ENCODE measurements around the gene BAHD1.

BAHD1 gene

DNA sequence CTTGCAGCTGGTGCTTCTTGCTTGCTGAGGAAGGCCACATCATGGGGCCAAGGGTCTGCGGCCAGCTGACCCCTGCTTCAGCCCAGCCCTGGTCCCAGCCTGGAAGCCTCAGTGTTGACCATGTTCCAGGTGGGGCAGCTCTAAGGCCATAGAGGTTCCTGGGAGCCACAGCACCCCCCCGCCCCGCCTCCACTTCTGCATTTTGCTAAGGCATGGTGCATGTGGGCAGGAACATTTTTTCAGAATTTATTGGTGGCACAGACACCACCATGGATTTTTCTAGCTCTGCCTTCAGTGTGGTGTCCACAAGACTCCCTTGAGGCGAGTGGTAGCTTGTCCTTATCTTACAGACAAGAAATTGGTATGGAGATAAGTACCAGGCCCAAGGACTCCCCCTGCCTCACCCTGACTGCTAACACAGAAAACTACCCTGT is 28.2 kb downstream of the BAHD1 start:
- no CpG with 5 or more reads among the region's 4 CpGs for WGBS (ENCODE audit: insufficient coverage, insufficient read length)
- Histone ChIP-seq H3K4me3 (ENCODE audit: low read length) (no peak overlapping the region), H3K36me3 (ENCODE audit: control insufficient read depth, insufficient read depth, low read length) (peaks cover 19% of the 10 kb centered on the region), H3K4me1 (ENCODE audit: control insufficient read depth, insufficient read depth, low read length) (peaks cover 4% of the 10 kb centered on the region), H3K27ac (ENCODE audit: low read length) (no peak overlapping the region), H3K27me3 (ENCODE audit: control insufficient read depth, insufficient read depth, low read length) (no peaks in the 10 kb centered on the region), H3K9me3 (ENCODE audit: control insufficient read depth, insufficient read depth, low read length) (no peaks in the 10 kb centered on the region)
- DNase-seq (ENCODE audit: low read depth, low spot score), result no peak

- no peak for DNase-seq (ENCODE audit: low read depth, low spot score)
- Histone ChIP-seq H3K27me3 (ENCODE audit: control insufficient read depth, insufficient read depth, low read length) (no peaks in the 10 kb centered on the region), H3K27ac (ENCODE audit: low read length) (no peak overlapping the region), H3K9me3 (ENCODE audit: control insufficient read depth, insufficient read depth, low read length) (no peaks in the 10 kb centered on the region), H3K36me3 (ENCODE audit: control insufficient read depth, insufficient read depth, low read length) (peaks cover 13% of the 10 kb centered on the region), H3K4me1 (ENCODE audit: control insufficient read depth, insufficient read depth, low read length) (peaks cover 4% of the 10 kb centered on the region), H3K4me3 (ENCODE audit: low read length) (no peak overlapping the region)
- WGBS (ENCODE audit: insufficient coverage, insufficient read length), result no CpG with 5 or more reads among the region's 7 CpGs
Measured at GRCh38 chr15:40469776-40470390, 29.1 kb downstream of the BAHD1 start.

DNA sequence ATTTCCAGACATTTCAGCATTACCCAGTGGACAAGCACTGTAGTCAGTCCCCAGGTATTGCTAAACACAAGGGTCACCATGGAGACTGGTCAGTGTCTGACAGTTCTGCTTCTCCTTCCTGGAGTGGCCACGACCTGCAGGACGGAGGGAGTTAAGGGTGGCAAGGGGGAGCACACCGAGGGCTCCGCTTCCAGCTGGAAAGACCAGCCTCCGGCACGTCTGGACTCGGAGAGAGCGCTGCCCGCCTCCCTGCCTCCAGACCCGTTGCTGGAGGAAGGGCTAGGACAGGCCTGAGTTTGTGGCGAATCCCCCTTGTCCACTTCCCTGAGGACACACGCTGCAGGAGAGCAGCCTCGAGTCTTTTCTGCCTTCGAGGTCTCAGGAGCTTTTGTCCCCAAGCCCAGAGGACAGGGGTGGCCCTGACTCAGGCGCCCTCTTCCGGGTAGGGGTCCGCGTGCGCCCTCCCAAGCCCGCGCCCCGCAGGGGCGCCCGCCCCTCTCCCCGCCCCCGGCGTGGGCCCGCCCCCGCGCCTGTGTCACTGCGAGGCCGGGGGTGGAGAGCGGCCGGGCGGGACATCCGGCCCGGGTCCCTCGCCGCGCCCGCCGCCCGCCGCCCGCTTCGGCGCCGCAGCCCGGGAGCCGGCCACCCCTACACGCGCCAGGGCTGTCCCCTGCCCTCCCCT is 29.8 kb downstream of the BAHD1 start, which contains the start of gene CHST14:
TSS of gene CHST14 (plus strand) at position 562 of the 682 bp plus-strand sequence. CDS start 230 bp downstream, outside the sequence.
- WGBS (ENCODE audit: insufficient coverage, insufficient read length), result no CpG with 5 or more reads among the region's 52 CpGs
- no peak within 1 kb of the TSS for H3K27ac ChIP-seq (ENCODE audit: low read length)
- peaks cover 4% of the 10 kb centered on the region for H3K4me1 ChIP-seq (ENCODE audit: control insufficient read depth, insufficient read depth, low read length)
- DNase-seq (ENCODE audit: low read depth, low spot score), result no peak
- H3K9me3 ChIP-seq (ENCODE audit: control insufficient read depth, insufficient read depth, low read length), result no peaks in the 10 kb centered on the region
- H3K4me3 ChIP-seq (ENCODE audit: low read length), result peak within 1 kb of the TSS; percentile 65
- H3K27me3 ChIP-seq (ENCODE audit: control insufficient read depth, insufficient read depth, low read length), result no peaks in the 10 kb centered on the region
- peaks cover 9% of the 10 kb centered on the region for H3K36me3 ChIP-seq (ENCODE audit: control insufficient read depth, insufficient read depth, low read length)

DNA sequence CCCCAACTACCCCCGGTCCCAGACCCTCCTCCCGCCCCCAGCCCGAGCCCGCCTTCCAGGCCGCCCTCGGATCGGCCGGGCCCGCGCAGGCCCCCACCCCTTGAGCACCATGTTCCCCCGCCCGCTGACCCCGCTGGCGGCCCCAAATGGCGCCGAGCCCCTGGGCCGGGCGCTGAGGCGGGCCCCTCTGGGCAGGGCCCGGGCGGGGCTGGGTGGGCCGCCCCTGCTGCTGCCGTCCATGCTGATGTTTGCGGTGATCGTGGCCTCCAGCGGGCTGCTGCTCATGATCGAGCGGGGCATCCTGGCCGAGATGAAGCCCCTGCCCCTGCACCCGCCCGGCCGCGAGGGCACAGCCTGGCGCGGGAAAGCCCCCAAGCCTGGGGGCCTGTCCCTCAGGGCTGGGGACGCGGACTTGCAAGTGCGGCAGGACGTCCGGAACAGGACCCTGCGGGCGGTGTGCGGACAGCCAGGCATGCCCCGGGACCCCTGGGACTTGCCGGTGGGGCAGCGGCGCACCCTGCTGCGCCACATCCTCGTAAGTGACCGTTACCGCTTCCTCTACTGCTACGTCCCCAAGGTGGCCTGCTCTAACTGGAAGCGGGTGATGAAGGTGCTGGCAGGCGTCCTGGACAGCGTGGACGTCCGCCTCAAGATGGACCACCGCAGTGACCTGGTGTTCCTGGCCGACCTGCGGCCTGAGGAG is 30.5 kb downstream of the BAHD1 start:
- H3K9me3 ChIP-seq (ENCODE audit: control insufficient read depth, insufficient read depth, low read length), result no peaks in the 10 kb centered on the region
- H3K36me3 ChIP-seq (ENCODE audit: control insufficient read depth, insufficient read depth, low read length), result peaks cover 4% of the 10 kb centered on the region; the same call in 1 of the 2 replicates
- no peaks in the 10 kb centered on the region for H3K27me3 ChIP-seq (ENCODE audit: control insufficient read depth, insufficient read depth, low read length)
- no CpG with 5 or more reads among the region's 60 CpGs for WGBS (ENCODE audit: insufficient coverage, insufficient read length)
- H3K4me3 ChIP-seq (ENCODE audit: low read length), result peak overlapping the region; percentile 65
- peaks cover 4% of the 10 kb centered on the region for H3K4me1 ChIP-seq (ENCODE audit: control insufficient read depth, insufficient read depth, low read length)
- DNase-seq (ENCODE audit: low read depth, low spot score), result no peak
- H3K27ac ChIP-seq (ENCODE audit: low read length), result no peak overlapping the region

DNA sequence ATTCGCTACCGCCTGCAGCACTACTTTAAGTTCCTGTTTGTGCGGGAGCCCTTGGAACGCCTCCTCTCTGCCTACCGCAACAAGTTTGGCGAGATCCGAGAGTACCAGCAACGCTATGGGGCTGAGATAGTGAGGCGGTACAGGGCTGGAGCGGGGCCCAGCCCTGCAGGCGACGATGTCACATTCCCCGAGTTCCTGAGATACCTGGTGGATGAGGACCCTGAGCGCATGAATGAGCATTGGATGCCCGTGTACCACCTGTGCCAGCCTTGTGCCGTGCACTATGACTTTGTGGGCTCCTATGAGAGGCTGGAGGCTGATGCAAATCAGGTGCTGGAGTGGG is 31.0 kb downstream of the BAHD1 start:
- Histone ChIP-seq H3K9me3 (ENCODE audit: control insufficient read depth, insufficient read depth, low read length) (no peaks in the 10 kb centered on the region), H3K4me1 (ENCODE audit: control insufficient read depth, insufficient read depth, low read length) (peaks cover 4% of the 10 kb centered on the region), H3K27ac (ENCODE audit: low read length) (no peak overlapping the region), H3K27me3 (ENCODE audit: control insufficient read depth, insufficient read depth, low read length) (no peaks in the 10 kb centered on the region), H3K4me3 (ENCODE audit: low read length) (peak overlapping the region; percentile 65; the same call in 1 of the 2 replicates), H3K36me3 (ENCODE audit: control insufficient read depth, insufficient read depth, low read length) (no peaks in the 10 kb centered on the region)
- WGBS (ENCODE audit: insufficient coverage, insufficient read length), result no CpG with 5 or more reads among the region's 16 CpGs
- DNase-seq (ENCODE audit: low read depth, low spot score), result no peak

- Histone ChIP-seq H3K4me3 (ENCODE audit: low read length) (no peak overlapping the region; the same call in 1 of the 2 replicates), H3K27me3 (ENCODE audit: control insufficient read depth, insufficient read depth, low read length) (no peaks in the 10 kb centered on the region), H3K27ac (ENCODE audit: low read length) (no peak overlapping the region), H3K9me3 (ENCODE audit: control insufficient read depth, insufficient read depth, low read length) (no peaks in the 10 kb centered on the region), H3K4me1 (ENCODE audit: control insufficient read depth, insufficient read depth, low read length) (peaks cover 4% of the 10 kb centered on the region), H3K36me3 (ENCODE audit: control insufficient read depth, insufficient read depth, low read length) (no peaks in the 10 kb centered on the region)
- no CpG with 5 or more reads among the region's 9 CpGs for WGBS (ENCODE audit: insufficient coverage, insufficient read length)
- no peak for DNase-seq (ENCODE audit: low read depth, low spot score)
Measured at GRCh38 chr15:40472171-40472727, 31.5 kb downstream of the BAHD1 start.

DNA sequence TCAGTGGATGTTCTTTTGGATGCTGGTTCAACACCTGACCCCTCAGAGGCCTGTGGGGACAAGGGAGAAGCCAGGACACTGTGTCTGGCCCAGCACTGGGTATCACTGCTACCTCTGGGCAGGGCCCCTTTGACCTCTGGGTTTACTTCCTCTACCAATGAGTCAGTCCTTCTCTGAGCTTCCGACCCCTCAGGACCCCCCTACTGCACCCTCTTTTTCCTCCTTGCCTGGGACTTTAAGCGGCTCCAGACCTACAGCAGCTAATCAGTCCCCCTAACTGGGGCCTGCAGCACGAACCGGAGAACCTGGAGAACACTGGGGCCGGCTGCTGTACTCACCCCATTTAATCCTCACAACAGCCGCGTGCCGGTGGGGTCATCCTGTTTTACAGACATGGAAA is 33.8 kb downstream of the BAHD1 start:
- Histone ChIP-seq H3K27me3 (ENCODE audit: control insufficient read depth, insufficient read depth, low read length) (no peaks in the 10 kb centered on the region), H3K36me3 (ENCODE audit: control insufficient read depth, insufficient read depth, low read length) (no peaks in the 10 kb centered on the region), H3K4me3 (ENCODE audit: low read length) (no peak overlapping the region), H3K9me3 (ENCODE audit: control insufficient read depth, insufficient read depth, low read length) (no peaks in the 10 kb centered on the region), H3K4me1 (ENCODE audit: control insufficient read depth, insufficient read depth, low read length) (peaks cover 4% of the 10 kb centered on the region), H3K27ac (ENCODE audit: low read length) (no peak overlapping the region)
- no peak for DNase-seq (ENCODE audit: low read depth, low spot score)
- no CpG with 5 or more reads among the region's 8 CpGs for WGBS (ENCODE audit: insufficient coverage, insufficient read length)

GRCh38 chr15:40477642-40478327 is 37.0 kb downstream of the BAHD1 start:
- WGBS (ENCODE audit: insufficient coverage, insufficient read length), result no CpG with 5 or more reads among the region's 5 CpGs
- Histone ChIP-seq H3K27ac (ENCODE audit: low read length) (no peak overlapping the region), H3K9me3 (ENCODE audit: control insufficient read depth, insufficient read depth, low read length) (no peaks in the 10 kb centered on the region), H3K27me3 (ENCODE audit: control insufficient read depth, insufficient read depth, low read length) (no peaks in the 10 kb centered on the region), H3K4me3 (ENCODE audit: low read length) (no peak overlapping the region), H3K4me1 (ENCODE audit: control insufficient read depth, insufficient read depth, low read length) (no peaks in the 10 kb centered on the region; the same call in 1 of the 2 replicates), H3K36me3 (ENCODE audit: control insufficient read depth, insufficient read depth, low read length) (no peaks in the 10 kb centered on the region)
- no peak for DNase-seq (ENCODE audit: low read depth, low spot score)

DNA sequence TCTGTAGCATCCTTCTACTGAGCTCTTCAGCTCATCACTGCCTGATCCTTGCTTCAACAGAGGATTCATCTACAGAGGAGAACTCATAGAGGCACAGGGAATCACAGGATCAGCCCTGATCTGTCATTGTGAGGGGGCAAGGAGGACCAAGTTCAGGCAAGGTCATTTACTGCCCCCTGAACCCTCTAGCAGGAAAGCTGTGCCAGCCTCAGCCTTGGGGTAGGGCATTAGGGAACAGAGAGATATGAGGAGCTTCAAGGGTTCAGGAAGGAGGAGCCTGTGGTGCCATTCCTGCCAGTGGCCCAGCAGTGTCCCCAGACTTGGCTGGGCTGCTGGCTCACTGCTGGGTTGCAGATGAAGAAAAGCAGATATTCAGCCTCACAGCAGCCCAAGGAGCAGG is 38.3 kb downstream of the BAHD1 start:
- Histone ChIP-seq H3K27me3 (ENCODE audit: control insufficient read depth, insufficient read depth, low read length) (no peaks in the 10 kb centered on the region), H3K9me3 (ENCODE audit: control insufficient read depth, insufficient read depth, low read length) (no peaks in the 10 kb centered on the region), H3K27ac (ENCODE audit: low read length) (no peak overlapping the region), H3K4me1 (ENCODE audit: control insufficient read depth, insufficient read depth, low read length) (no peaks in the 10 kb centered on the region; the same call in 1 of the 2 replicates), H3K4me3 (ENCODE audit: low read length) (no peak overlapping the region), H3K36me3 (ENCODE audit: control insufficient read depth, insufficient read depth, low read length) (no peaks in the 10 kb centered on the region)
- DNase-seq (ENCODE audit: low read depth, low spot score), result no peak
